ENCODE results near the gene EPN3.
A peak's percentile ranks its signal among the peaks of the same experiment; 100 is the strongest.

EPN3 gene

DNA sequence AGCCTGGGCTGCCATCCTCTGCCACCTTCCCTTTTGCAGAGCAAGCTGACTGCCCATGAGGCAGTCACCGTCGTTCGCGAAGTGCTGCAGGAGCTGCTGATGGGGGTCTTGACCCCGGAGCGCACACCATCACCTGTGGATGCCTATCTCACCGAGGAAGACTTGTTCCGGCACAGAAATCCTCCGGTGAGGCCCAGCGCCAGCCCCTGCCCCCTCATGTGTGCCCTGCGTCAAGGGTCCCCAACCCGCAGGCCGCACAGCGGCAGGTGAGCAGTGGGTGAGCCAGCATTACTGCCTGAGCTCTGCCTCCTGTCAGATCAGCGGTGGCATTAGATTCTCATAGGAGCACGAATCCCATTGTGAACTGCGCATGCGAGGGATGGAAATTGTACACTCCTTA lies 7.7 kb upstream of the EPN3 start:
- Histone ChIP-seq H2AK5ac (ENCODE audit: low read length) (no peak overlapping the region), H2BK120ac (ENCODE audit: low read depth, low read length) (no peak overlapping the region), H3K36me3 (ENCODE audit: control insufficient read depth, insufficient read depth, low read length) (no peaks in the 10 kb centered on the region), H3K79me2 (ENCODE audit: control insufficient read depth, insufficient read depth, low read length) (no peaks in the 10 kb centered on the region), H3K4me3 (ENCODE audit: low read length) (no peak overlapping the region), H3K4me2 (ENCODE audit: low read length) (no peak overlapping the region), H3K9ac (ENCODE audit: low read length) (no peak overlapping the region), H3K23ac (ENCODE audit: low read length) (no peak overlapping the region), H3K4me1 (ENCODE audit: control insufficient read depth, low read depth, low read length) (no peaks in the 10 kb centered on the region), H4K5ac (ENCODE audit: low read length) (no peak overlapping the region), H3K27ac (ENCODE audit: low read depth, low read length) (no peak overlapping the region), H3K18ac (ENCODE audit: low read length) (no peak overlapping the region), H3K27me3 (ENCODE audit: insufficient read depth, low read length, poor library complexity) (no peaks in the 10 kb centered on the region), H4K8ac (ENCODE audit: low read depth, low read length) (no peak overlapping the region), H2BK5ac (ENCODE audit: low read length) (no peak overlapping the region), H3K56ac (ENCODE audit: low read length) (no peak overlapping the region), H3K79me1 (ENCODE audit: low read length) (no peaks in the 10 kb centered on the region), H3K4ac (ENCODE audit: low read depth, low read length) (no peak overlapping the region), H2BK15ac (replicated peaks; ENCODE audit: low read depth) (no peak overlapping the region)
- DNase-seq: no peak
- WGBS (ENCODE audit: extremely low coverage, insufficient coverage, low lambda C conversion rate): no CpG with 5 or more reads among the region's 18 CpGs

- Histone ChIP-seq H3K23ac (ENCODE audit: low read length) (no peak overlapping the region), H3K4ac (ENCODE audit: low read depth, low read length) (no peak overlapping the region), H3K27me3 (ENCODE audit: insufficient read depth, low read length, poor library complexity) (no peaks in the 10 kb centered on the region)
Observed at GRCh38 chr17:50527155-50527762, 5.3 kb upstream of the EPN3 start.

DNA sequence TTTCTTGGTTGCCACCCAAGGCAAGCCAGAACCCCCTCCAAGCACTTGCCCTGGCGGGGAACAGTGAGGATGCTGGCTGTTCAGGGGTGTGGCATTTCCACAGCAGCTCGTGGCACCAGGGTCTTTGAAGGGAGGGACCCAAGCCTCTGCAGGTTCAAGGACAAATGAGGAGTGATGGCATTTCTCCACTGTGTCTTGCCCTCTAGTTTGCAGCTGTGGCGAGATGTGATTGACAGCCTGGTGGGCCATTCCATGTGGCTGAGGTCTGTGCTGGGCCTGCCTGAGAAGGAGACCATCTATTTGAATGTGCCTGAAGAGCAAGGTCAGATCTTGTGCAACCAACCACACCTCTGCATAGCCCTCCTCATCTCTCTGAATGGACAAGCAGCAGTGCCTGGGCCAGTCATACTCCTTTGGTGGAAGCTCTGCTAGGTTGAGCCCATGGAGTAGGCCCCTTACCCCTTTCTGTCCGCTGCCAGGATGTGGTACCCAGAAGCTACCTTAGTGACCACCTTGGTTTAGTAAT lies 4.5 kb upstream of the EPN3 start:
- Histone ChIP-seq H3K9ac (ENCODE audit: low read length) (no peak overlapping the region), H3K23ac (ENCODE audit: low read length) (no peak overlapping the region), H3K79me1 (ENCODE audit: low read length) (no peaks in the 10 kb centered on the region), H3K27ac (ENCODE audit: low read depth, low read length) (no peak overlapping the region), H3K36me3 (ENCODE audit: control insufficient read depth, insufficient read depth, low read length) (no peaks in the 10 kb centered on the region), H2BK120ac (ENCODE audit: low read depth, low read length) (no peak overlapping the region), H3K4me3 (ENCODE audit: low read length) (no peak overlapping the region), H2BK5ac (ENCODE audit: low read length) (no peak overlapping the region), H3K79me2 (ENCODE audit: control insufficient read depth, insufficient read depth, low read length) (no peaks in the 10 kb centered on the region), H3K56ac (ENCODE audit: low read length) (no peak overlapping the region), H2AK5ac (ENCODE audit: low read length) (no peak overlapping the region), H3K4me1 (ENCODE audit: control insufficient read depth, low read depth, low read length) (peaks cover 4% of the 10 kb centered on the region), H3K4me2 (ENCODE audit: low read length) (no peak overlapping the region), H4K5ac (ENCODE audit: low read length) (no peak overlapping the region), H4K8ac (ENCODE audit: low read depth, low read length) (no peak overlapping the region), H3K27me3 (ENCODE audit: insufficient read depth, low read length, poor library complexity) (no peaks in the 10 kb centered on the region), H2BK15ac (replicated peaks; ENCODE audit: low read depth) (no peak overlapping the region), H3K18ac (ENCODE audit: low read length) (no peak overlapping the region), H3K4ac (ENCODE audit: low read depth, low read length) (no peak overlapping the region)
- DNase-seq: no peak
- WGBS (ENCODE audit: extremely low coverage, insufficient coverage, low lambda C conversion rate): no CpG with 5 or more reads among the region's 4 CpGs

More at GRCh38 chr17:50527155-50527762, 5.3 kb upstream of the EPN3 start:
- Histone ChIP-seq H3K4me1 (ENCODE audit: control insufficient read depth, low read depth, low read length) (peaks cover 3% of the 10 kb centered on the region), H3K4me2 (ENCODE audit: low read length) (no peak overlapping the region), H4K5ac (ENCODE audit: low read length) (no peak overlapping the region), H3K4me3 (ENCODE audit: low read length) (no peak overlapping the region), H4K8ac (ENCODE audit: low read depth, low read length) (no peak overlapping the region), H3K27ac (ENCODE audit: low read depth, low read length) (no peak overlapping the region), H2BK15ac (replicated peaks; ENCODE audit: low read depth) (no peak overlapping the region), H3K36me3 (ENCODE audit: control insufficient read depth, insufficient read depth, low read length) (no peaks in the 10 kb centered on the region), H2BK120ac (ENCODE audit: low read depth, low read length) (no peak overlapping the region), H3K18ac (ENCODE audit: low read length) (no peak overlapping the region), H3K9ac (ENCODE audit: low read length) (no peak overlapping the region), H3K79me2 (ENCODE audit: control insufficient read depth, insufficient read depth, low read length) (no peaks in the 10 kb centered on the region), H3K79me1 (ENCODE audit: low read length) (no peaks in the 10 kb centered on the region), H2AK5ac (ENCODE audit: low read length) (no peak overlapping the region), H2BK5ac (ENCODE audit: low read length) (no peak overlapping the region), H3K56ac (ENCODE audit: low read length) (no peak overlapping the region)
- no CpG with 5 or more reads among the region's 5 CpGs for WGBS (ENCODE audit: extremely low coverage, insufficient coverage, low lambda C conversion rate)
- peak; percentile 37 for DNase-seq

- Histone ChIP-seq H3K36me3 (ENCODE audit: control insufficient read depth, insufficient read depth, low read length) (no peaks in the 10 kb centered on the region), H3K9ac (ENCODE audit: low read length) (no peak overlapping the region), H2AK5ac (ENCODE audit: low read length) (no peak overlapping the region), H3K23ac (ENCODE audit: low read length) (no peak overlapping the region), H3K79me1 (ENCODE audit: low read length) (no peaks in the 10 kb centered on the region), H2BK120ac (ENCODE audit: low read depth, low read length) (no peak overlapping the region), H3K56ac (ENCODE audit: low read length) (no peak overlapping the region), H3K4me3 (ENCODE audit: low read length) (no peak overlapping the region), H3K18ac (ENCODE audit: low read length) (no peak overlapping the region), H3K27me3 (ENCODE audit: insufficient read depth, low read length, poor library complexity) (no peaks in the 10 kb centered on the region), H3K79me2 (ENCODE audit: control insufficient read depth, insufficient read depth, low read length) (no peaks in the 10 kb centered on the region), H4K8ac (ENCODE audit: low read depth, low read length) (no peak overlapping the region), H2BK5ac (ENCODE audit: low read length) (no peak overlapping the region), H2BK15ac (replicated peaks; ENCODE audit: low read depth) (no peak overlapping the region), H3K4ac (ENCODE audit: low read depth, low read length) (no peak overlapping the region), H3K4me2 (ENCODE audit: low read length) (no peak overlapping the region), H4K5ac (ENCODE audit: low read length) (no peak overlapping the region), H3K4me1 (ENCODE audit: control insufficient read depth, low read depth, low read length) (peaks cover 4% of the 10 kb centered on the region), H3K27ac (ENCODE audit: low read depth, low read length) (no peak overlapping the region)
- DNase-seq: no peak
- WGBS (ENCODE audit: extremely low coverage, insufficient coverage, low lambda C conversion rate): no CpG with 5 or more reads among the region's 7 CpGs
Observed at GRCh38 chr17:50529849-50530248, 2.7 kb upstream of the EPN3 start.

DNA sequence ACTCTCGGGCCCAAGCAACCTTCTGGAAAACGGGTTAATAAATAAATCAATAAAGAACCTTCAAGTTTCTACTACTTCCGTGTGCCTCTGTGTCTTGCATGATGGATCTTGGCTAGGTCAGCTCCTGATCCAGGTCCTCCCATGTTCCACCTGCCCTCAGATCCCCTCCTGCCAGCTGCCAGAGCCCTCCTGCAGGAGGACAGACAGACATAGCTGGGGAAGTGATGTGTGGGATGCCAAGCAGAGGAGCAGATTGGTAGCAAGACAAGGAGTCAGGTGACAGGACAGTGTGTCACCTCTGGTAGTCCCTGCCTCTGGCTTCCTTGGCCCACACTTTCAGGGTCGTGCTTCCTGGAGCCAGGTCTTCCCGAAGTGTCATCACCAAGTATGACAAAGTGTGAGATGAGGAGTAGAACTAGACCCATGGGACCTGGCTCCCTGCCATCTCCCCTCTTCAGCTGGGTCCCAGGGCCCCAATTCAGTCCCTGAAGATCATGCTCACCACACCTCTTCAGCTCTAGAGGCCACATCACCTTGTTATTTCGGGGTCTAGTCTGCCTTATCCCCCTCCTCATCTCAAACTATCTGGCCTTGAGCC lies 1.0 kb upstream of the EPN3 start:
- Histone ChIP-seq H3K4me2 (ENCODE audit: low read length) (no peak overlapping the region), H2BK120ac (ENCODE audit: low read depth, low read length) (no peak overlapping the region), H3K9ac (ENCODE audit: low read length) (no peak overlapping the region), H3K79me1 (ENCODE audit: low read length) (no peaks in the 10 kb centered on the region), H3K79me2 (ENCODE audit: control insufficient read depth, insufficient read depth, low read length) (no peaks in the 10 kb centered on the region), H2AK5ac (ENCODE audit: low read length) (peak overlapping the region; percentile 46), H3K27ac (ENCODE audit: low read depth, low read length) (no peak overlapping the region), H3K23ac (ENCODE audit: low read length) (peak overlapping the region; percentile 51), H3K4ac (ENCODE audit: low read depth, low read length) (no peak overlapping the region), H2BK5ac (ENCODE audit: low read length) (no peak overlapping the region), H4K5ac (ENCODE audit: low read length) (no peak overlapping the region), H3K4me1 (ENCODE audit: control insufficient read depth, low read depth, low read length) (peaks cover 4% of the 10 kb centered on the region), H3K56ac (ENCODE audit: low read length) (no peak overlapping the region), H3K27me3 (ENCODE audit: insufficient read depth, low read length, poor library complexity) (no peaks in the 10 kb centered on the region), H4K8ac (ENCODE audit: low read depth, low read length) (no peak overlapping the region), H2BK15ac (replicated peaks; ENCODE audit: low read depth) (no peak overlapping the region), H3K36me3 (ENCODE audit: control insufficient read depth, insufficient read depth, low read length) (no peaks in the 10 kb centered on the region), H3K4me3 (ENCODE audit: low read length) (no peak overlapping the region), H3K18ac (ENCODE audit: low read length) (no peak overlapping the region)
- DNase-seq: no peak
- no CpG with 5 or more reads among the region's 6 CpGs for WGBS (ENCODE audit: extremely low coverage, insufficient coverage, low lambda C conversion rate)
